Spleen (tissue), 7 donors: ENCODE measurements around the gene LRP1-AS.

Experiments
- CTCF ChIP-seq, 11 experiments: fragments of 200-600 bp in 7 of 11; fragments of 450-650 bp in 4 of 11; sonication (generic) in 4 of 11; IDR thresholded peaks in 8 of 11; conservative IDR thresholded peaks in 3 of 11; 1 replicate in 7 of 11; 2 replicates in 4 of 11; pipeline versions ENCODE4 v1.4.0 to v1.8.0; 2016 to 2021; ENCODE audit warnings: antibody characterized with exemption in 11 of 11, inconsistent platforms in 4 of 11, mild to moderate bottlenecking in 1 of 11
- POLR2A ChIP-seq, 3 donors: fragments of 450-650 bp; IDR thresholded peaks; one replicate each; pipeline ENCODE4 v1.5.1; 2017; ENCODE audit warnings: antibody characterized with exemption in 3 of 3, mild to moderate bottlenecking in 1 of 3
- POLR2AphosphoS5 ChIP-seq, 3 donors: sonication (generic); formaldehyde crosslinking; IDR thresholded peaks; one replicate each; pipeline ENCODE4 v1.5.1; 2017; ENCODE audit warnings: antibody characterized with exemption in 3 of 3
- donor health status: DM: no; HTN: no; CAD: no; lungs with moderate emphysema.
- donor health status: DM: no; HTN: no; CAD: no.
- donor health status: DM: no; HTN: no; CAD: no.

DNA sequence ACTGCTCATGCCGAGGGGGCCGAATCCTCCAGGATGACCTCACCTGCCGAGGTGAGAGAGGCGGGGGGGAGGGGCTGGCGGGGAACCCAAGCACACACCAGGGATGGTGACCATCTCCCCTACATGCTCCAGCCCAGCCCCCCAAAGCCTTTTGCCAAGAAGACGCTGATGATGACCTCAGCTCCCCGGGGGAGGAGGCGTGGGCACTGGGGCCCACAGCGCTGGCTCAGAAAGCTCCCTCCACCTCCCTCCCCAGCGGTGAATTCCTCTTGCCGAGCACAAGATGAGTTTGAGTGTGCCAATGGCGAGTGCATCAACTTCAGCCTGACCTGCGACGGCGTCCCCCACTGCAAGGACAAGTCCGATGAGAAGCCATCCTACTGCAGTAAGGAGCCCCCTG is 45.5 kb upstream of the LRP1-AS start:
- no peak for TF ChIP-seq POLR2A (IDR thresholded peaks at IDR 0.05)
- no peak for TF ChIP-seq CTCF (IDR thresholded peaks at IDR 0.05 in 8 of 11, conservative IDR thresholded peaks at IDR 0.05 in 3 of 11)
- no peak for TF ChIP-seq POLR2AphosphoS5 (IDR thresholded peaks at IDR 0.05)
